Activated CD8-positive, alpha-beta memory T cell treated with anti-CD3 and anti-CD28 coated beads, Interleukin-2, amount 50 U/mL, for 48 hours (primary cell): ENCODE data around the gene DCUN1D2.

Experiments
- DNase-seq: peaks from one replicate; pipeline ENCODE4 v3.0.0-alpha.2; 2020

DCUN1D2 gene

GRCh38 chr13:113518076-113518803 lies 27.7 kb upstream of the DCUN1D2 start:
- no peak for DNase-seq

- DNase-seq: no peak
Observed at GRCh38 chr13:113514847-113515246, 24.3 kb upstream of the DCUN1D2 start.

- no peak for DNase-seq
Observed at GRCh38 chr13:113513761-113514160, 23.2 kb upstream of the DCUN1D2 start.

GRCh38 chr13:113511361-113511760 lies 20.9 kb upstream of the DCUN1D2 start:
- DNase-seq: no peak

GRCh38 chr13:113510871-113511270 lies 20.4 kb upstream of the DCUN1D2 start:
- no peak for DNase-seq

- DNase-seq: no peak
Observed at GRCh38 chr13:113509989-113510388, 19.5 kb upstream of the DCUN1D2 start.

- no peak for DNase-seq
Observed at GRCh38 chr13:113508521-113509254, 18.2 kb upstream of the DCUN1D2 start.

GRCh38 chr13:113507505-113508345 lies 17.2 kb upstream of the DCUN1D2 start:
- DNase-seq: no peak

- no peak for DNase-seq
Observed at GRCh38 chr13:113506871-113507388, 16.4 kb upstream of the DCUN1D2 start.

- no peak for DNase-seq
Observed at GRCh38 chr13:113506025-113506685, 15.6 kb upstream of the DCUN1D2 start.

GRCh38 chr13:113502686-113503085 lies 12.2 kb upstream of the DCUN1D2 start:
- no peak for DNase-seq

- DNase-seq: no peak
Observed at GRCh38 chr13:113500530-113501265, 10.2 kb upstream of the DCUN1D2 start.

- no peak for DNase-seq
Observed at GRCh38 chr13:113499936-113500335, 9.4 kb upstream of the DCUN1D2 start.

- DNase-seq: no peak
Observed at GRCh38 chr13:113498905-113499304, 8.4 kb upstream of the DCUN1D2 start.

- no peak for DNase-seq
Observed at GRCh38 chr13:113497217-113497616, 6.7 kb upstream of the DCUN1D2 start.

GRCh38 chr13:113495494-113496210 lies 5.1 kb upstream of the DCUN1D2 start:
- no peak for DNase-seq

- no peak for DNase-seq
Observed at GRCh38 chr13:113493315-113493951, 2.9 kb upstream of the DCUN1D2 start.

GRCh38 chr13:113491982-113492381 lies 1.5 kb upstream of the DCUN1D2 start:
- DNase-seq: no peak

- no peak for DNase-seq
Observed at GRCh38 chr13:113491418-113491883, 940 bp upstream of the DCUN1D2 start.
